VCaP (cell line): ENCODE measurements around the gene SUPT6H.

Source experiments
- H3K27ac ChIP-seq: fragments of 450-650 bp; 2 replicates; pipeline ENCODE4 v1.5.1; 2017
- TF ChIP-seq, protein P1 (sequence below): fragments of 450-650 bp; conservative IDR thresholded peaks from 2 replicates; pipeline ENCODE4 v1.5.1; 2017; ENCODE audit warnings: mild to moderate bottlenecking, moderate library complexity

The SUPT6H gene

DNA sequence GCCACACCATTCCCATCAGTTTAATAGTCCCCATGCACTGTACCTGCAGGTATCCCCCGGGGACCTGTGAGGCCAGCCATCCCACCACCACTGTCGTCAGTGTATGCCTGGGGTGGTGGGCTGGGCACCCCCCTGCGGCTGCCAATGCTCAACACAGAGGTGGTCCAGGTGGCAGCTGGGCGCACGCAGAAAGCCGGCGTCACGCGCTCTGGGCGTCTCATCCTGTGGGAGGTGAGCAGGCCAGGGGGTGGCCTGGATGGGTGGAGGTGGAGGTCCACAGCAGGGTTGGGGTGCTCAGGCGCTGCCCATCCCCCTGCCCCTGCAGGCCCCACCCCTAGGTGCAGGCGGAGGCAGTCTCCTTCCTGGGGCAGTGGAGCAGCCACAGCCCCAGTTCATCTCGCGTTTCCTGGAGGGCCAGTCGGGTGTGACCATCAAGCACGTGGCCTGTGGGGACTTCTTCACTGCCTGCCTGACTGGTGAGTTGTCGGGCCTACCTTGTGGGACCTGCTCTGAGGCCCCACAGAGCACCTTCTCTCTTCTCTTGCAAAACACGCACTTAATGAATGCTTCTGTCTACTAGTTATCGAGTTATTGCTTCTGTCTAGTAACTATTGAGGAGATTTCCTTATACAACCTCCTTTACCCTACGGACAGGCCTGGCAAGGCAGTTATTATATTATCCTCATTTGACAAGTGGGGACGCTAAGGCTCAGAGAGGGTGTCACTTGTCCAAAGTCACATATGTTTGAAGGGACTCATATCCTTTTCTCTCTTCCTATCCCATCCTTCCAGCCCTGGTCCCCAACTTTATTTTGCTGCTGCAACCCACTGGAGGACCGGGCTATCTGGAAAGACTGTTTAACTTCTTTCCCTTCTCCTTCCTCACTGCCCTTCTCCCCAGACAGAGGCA lies 76.0 kb downstream of the SUPT6H start:
- TF ChIP-seq, protein P1, sequence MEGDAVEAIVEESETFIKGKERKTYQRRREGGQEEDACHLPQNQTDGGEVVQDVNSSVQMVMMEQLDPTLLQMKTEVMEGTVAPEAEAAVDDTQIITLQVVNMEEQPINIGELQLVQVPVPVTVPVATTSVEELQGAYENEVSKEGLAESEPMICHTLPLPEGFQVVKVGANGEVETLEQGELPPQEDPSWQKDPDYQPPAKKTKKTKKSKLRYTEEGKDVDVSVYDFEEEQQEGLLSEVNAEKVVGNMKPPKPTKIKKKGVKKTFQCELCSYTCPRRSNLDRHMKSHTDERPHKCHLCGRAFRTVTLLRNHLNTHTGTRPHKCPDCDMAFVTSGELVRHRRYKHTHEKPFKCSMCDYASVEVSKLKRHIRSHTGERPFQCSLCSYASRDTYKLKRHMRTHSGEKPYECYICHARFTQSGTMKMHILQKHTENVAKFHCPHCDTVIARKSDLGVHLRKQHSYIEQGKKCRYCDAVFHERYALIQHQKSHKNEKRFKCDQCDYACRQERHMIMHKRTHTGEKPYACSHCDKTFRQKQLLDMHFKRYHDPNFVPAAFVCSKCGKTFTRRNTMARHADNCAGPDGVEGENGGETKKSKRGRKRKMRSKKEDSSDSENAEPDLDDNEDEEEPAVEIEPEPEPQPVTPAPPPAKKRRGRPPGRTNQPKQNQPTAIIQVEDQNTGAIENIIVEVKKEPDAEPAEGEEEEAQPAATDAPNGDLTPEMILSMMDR = no peak
- no peak overlapping the region; the same call in 1 of the 2 replicates for H3K27ac ChIP-seq

DNA sequence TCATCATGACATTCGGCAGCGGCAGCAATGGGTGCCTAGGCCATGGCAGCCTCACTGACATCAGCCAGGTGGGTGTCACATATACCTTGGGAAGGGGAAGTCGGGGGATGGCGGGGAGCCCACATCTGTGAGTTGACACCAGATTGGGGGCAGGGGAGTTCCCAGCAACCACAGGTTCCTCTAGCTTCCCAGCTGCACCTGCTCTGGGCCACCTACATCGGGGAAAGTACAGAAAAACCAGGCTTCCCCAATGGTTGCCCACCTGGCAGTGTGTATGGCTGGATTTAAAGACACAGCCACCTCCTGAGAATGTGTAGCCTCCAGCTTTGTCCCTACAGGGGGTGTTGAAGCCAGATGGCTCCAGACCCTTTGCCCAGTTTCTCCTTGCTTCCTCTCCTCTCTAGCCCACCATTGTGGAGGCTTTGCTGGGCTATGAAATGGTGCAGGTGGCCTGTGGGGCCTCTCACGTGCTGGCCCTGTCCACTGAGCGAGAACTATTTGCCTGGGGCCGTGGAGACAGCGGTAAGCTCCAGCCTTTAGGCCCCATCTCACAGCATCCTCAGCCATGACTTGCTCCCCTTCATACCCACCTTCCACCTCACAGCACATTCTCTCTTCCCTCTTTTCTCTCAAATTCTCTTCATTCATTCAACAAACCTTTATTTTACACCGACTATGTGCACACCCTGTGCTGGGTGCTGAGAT lies 76.8 kb downstream of the SUPT6H start:
- no peak overlapping the region; the same call in 1 of the 2 replicates for H3K27ac ChIP-seq

DNA sequence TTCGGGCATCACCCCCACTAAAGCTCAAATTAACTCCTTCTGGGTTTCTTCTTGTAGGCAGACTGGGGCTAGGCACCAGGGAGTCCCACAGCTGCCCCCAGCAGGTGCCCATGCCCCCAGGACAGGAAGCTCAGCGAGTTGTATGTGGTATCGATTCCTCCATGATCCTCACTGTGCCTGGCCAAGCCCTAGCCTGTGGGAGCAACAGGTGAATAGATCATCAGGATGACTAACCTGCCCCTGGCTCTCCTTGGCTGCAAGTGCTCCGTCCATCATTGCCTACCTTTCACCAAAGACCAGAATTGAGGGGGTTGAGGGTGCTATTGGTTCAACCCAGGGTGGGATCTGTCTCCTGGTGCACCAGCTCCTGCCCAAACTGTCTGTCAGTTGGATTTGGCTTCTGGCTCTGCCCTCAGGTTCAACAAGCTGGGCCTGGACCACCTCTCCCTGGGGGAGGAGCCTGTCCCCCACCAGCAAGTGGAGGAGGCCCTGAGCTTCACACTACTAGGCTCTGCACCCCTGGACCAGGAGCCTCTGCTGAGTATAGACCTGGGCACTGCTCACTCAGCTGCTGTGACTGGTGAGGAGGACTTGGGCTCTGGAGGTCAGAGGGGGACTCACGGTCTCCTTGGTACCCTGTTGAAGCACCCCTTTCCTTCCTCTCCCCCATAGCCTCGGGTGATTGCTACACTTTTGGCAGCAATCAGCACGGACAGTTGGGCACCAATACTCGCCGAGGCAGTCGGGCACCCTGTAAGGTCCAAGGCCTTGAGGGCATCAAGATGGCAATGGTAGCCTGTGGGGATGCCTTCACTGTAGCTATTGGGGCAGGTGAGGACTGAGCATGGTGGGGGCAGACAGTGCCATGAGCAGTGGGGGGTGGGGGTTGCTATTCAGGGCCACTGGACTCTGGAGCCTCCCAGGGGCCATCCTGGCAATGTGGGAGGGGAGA lies 78.7 kb downstream of the SUPT6H start:
- H3K27ac ChIP-seq = peak overlapping the region; percentile 99
- TF ChIP-seq, protein P1 = no peak

More for the DNA sequence above, 76.8 kb downstream of the SUPT6H start:
- TF ChIP-seq, protein P1 = no peak

DNA sequence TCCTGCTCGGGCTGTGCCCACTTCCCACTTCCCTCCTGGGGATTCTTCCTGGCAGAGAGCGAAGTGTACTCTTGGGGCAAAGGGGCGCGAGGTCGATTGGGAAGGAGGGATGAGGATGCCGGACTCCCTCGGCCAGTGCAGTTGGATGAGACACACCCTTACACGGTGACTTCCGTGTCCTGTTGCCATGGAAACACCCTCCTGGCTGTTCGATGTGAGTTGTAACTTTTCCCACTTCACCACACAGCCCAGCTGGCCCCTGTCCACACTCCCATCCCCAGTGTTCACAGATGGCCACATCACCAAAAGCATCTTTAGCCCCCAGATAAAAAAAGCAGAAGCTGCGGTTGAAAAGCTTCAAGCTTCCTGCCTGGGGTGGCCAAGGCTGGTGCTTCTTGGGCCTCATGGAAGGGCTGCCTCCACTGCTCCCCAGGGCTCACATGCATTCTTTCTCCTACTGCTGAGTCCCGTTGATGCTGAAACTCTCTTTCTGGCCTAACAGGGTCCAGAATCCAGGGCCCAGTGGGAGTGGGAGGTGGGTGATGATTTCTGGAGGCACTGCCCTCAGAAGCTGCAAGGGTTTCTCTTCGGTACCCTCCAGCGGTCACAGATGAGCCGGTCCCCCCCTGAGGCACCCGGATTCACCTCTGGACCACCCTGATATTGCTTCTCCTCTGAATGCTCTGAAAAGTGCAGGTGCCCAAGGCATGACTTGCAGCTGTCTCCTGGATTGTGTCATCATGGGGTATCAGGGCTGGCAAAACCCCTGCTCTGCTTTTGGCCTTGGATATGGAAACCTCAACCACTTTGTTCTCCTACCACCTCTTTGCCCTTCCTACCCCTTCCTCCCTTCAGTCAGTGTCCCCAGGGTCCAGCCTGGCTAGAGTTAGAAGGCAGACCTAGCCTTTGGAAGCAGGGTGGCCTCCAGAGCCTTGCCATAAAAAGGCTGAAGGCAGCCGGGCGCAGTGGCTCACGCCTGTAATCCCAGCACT lies 79.6 kb downstream of the SUPT6H start:
- peak overlapping the region; percentile 99 for H3K27ac ChIP-seq
- TF ChIP-seq, protein P1 = no peak

DNA sequence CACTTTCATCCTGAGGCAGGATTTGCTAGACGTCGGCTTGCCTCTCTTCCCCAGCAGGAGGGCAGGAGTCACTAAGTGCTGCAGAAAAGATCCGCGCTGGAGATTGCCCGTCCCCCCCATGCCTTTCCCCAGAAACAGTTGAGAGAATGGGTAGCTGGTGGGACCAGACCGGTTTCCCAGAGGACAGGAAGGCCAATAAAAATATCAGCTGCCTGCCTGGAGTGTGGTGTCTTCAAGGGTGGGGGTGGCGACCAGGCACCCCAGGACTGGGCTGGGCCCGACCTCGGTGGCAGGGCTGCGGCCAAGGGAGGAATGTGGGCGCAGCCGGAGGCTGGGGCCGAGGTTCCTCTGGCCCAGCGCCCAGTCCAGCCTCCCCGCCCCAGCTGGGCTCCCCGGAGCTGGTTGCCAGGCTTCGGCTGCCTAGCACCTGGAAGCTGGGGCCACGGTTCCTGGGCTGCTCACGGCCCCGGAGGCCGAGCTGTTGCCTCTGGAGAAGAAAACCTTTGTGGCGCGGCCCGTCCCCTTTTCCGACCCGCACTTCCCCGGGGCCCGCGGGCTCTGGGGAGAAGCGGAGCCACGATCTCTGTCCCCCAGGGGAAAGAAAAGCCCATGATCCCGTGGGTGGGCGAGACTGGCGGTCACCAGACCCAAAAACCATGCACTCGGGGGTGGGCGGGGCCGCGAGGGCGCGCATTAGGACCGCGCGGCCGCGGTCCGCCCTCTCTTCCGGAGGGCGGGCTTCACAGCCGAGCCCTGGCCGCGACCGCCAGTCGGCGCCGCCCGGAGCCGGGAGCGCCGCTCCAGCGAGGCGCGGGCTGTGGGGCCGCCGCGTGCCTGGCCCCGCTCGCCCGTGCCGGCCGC lies 81.5 kb downstream of the SUPT6H start, which contains the start of gene TRAF4:
Gene TRAF4 (plus strand): TSS at position 769 of the 861 bp plus-strand sequence. CDS start 102 bp downstream, outside the sequence.
- TF ChIP-seq, protein P1 = peak; percentile 65
- peak within 1 kb of the TSS; percentile 99 for H3K27ac ChIP-seq
